Measurements from ENCODE around the gene RPL12.
A peak's percentile ranks its signal among the peaks of the same experiment; 100 is the strongest.
"Not testable (repeated sequence)": the region's sequence is repeated elsewhere in the genome, so short reads cannot be mapped to it uniquely, and the experiment has no call there.

Gene RPL12

DNA sequence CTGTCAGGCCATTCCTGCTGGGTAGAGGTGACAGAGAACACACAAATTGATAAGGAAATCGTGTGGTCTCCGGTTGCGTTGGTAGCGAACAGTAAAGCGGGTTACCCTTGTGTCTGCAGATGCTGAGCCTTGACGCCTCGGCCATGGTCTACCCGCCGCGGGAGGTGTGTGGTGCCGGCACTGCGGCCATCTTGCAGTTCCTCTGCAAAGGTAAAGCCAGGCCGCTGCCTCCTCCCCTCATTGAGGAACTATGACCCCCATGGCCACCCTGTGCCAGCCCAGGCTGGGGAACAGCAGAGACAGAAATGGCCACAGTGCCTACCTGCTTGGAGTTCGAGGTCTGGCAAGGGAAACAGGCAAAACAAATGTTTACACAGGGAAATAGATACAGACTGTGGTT lies 16.4 kb upstream of the RPL12 start:
- DNase-seq (ENCODE audit: low read depth in 2 of 2), result no peak

- not testable (repeated sequence) for DNase-seq (ENCODE audit: low read depth in 2 of 2)
Measured at GRCh38 chr9:127466407-127466917, 15.3 kb upstream of the RPL12 start.

DNA sequence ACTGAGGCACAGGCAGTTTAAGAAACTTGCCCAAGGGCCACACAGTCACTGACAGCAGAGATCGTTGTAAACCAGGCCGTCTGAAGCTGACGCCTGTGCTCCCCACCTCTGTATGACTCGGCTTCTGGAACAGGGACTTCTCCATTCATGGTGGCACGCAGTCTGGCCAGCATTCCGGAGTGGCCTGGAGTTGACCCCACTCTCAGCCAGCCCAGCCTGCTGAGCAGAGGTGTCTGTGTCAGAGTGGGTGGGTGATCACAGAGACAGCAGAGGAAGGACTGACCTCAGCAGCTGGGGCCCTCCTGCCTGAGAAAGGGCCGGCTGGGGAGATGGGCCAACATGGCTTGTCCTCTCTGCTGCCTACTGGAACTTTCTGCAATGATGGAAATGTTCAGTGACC lies 12.7 kb upstream of the RPL12 start:
- DNase-seq (ENCODE audit: low read depth in 2 of 2), result no peak

- no peak for DNase-seq (ENCODE audit: low read depth in 2 of 2)
Measured at GRCh38 chr9:127463382-127463781, 12.2 kb upstream of the RPL12 start.

DNA sequence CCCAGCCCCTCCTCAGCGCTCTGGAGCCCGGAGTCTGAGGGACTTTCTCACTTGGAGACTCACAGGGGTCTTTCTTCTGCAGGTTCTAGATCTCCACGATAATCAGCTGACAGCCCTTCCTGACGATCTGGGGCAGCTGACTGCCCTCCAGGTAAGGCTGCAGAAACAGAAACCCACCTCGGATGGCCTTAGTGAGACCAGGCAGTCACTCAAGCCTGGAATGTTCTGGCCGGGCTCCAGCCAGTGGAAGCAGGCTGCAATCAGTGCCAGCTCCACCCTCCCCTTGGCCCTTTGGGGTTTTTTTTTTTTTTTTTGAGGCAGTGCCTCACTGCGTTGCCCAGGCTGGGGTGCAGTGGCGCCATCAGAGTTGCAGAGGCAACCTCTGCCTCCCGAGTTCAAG lies 7.7 kb upstream of the RPL12 start:
- DNase-seq (ENCODE audit: low read depth in 2 of 2), result no peak

GRCh38 chr9:127457191-127457878 lies 6.1 kb upstream of the RPL12 start:
- no peak for DNase-seq (ENCODE audit: low read depth in 2 of 2)

GRCh38 chr9:127455324-127455992 lies 4.3 kb upstream of the RPL12 start:
- no peak for DNase-seq (ENCODE audit: low read depth in 2 of 2)

- DNase-seq (ENCODE audit: low read depth in 2 of 2), result no peak
Measured at GRCh38 chr9:127452691-127453090, 1.5 kb upstream of the RPL12 start.

DNA sequence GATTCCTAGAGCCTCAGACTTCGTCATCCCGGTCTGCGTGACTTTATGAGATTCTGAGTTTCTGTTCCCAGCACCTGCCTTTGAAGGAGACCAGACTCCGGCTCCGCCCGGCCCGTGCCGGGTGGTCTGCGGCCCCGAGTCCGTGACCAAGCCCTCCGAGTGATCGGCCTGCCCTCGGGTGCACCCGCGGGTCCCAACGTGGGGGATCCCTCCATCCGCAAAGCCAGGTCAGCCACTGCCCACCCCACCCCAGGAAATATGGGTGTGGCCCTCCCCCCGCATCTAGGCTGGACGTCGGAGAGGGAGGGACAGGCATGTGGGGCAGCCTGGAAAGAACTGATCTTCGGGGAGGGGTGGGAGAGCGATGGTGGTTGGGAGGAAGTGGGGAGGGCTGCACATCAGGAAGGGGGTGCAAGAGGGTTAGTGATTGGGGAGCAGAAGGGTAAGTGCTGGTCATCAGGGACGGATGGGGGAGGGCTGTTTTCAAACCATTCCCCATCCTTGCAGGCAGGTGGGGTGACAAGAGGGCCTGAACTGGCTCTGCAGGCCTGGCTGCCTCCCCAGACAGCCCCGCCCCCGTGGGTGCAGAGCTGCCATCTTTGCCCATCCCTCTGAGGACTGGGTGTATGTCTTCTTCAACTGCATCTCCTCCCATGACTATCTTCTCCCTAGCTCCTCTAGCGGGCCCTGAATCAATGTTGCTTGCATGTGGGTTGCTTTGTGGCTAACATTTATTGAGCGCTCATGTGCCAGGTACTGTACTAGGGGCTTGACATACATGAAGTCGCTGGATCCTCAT lies 851 bp upstream of the RPL12 start:
- DNase-seq (ENCODE audit: low read depth in 2 of 2), result peak; percentile 50 to 54

DNA sequence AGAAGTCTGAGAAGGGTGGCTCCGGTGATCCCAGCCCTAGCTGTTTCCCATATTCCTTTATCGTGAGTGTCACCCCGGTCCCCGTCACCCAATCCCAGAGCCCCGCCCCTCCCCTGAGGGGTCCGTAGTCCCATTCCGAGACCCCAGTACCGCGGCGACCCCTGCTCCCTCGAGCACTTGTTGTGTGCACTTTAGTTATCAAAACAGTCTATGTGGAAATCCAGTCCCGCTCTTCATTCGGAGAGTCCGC lies 327 bp upstream of the RPL12 start:
- DNase-seq (ENCODE audit: low read depth in 2 of 2), result no peak

- no peak for DNase-seq (ENCODE audit: low read depth in 2 of 2)
Measured at GRCh38 chr9:127450243-127450760, 904 bp downstream of the RPL12 start.

DNA sequence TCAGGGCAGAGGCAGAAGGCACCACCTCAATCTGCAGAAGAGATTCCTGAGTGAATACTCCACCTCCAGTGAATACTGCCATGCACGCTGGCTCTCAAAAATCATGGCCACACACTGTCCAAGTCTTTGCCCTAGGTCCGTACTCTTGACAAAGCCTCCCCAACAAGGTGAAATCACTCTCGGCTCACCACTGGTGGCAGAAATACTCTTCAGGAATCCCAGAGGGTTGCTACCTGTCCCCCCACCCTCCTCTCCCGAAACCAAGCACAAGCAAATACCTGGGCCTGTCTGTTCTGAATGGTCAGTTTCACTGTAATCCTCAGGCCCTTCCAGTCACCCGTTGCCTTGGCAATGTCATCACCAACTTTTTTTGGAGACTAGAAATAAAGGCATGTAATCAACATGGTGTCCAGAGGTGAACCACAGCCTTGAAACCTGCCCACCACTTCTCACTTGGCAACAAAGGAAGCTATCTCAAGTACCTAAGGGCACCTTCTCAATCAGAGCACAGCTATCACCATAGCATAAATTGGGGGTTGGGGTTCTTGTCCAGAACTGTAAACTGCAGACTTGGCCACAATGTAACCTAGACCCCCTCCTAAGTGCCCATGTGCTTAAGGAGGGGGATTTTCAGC lies 1.8 kb downstream of the RPL12 start:
- no peak for DNase-seq (ENCODE audit: low read depth in 2 of 2)

DNA sequence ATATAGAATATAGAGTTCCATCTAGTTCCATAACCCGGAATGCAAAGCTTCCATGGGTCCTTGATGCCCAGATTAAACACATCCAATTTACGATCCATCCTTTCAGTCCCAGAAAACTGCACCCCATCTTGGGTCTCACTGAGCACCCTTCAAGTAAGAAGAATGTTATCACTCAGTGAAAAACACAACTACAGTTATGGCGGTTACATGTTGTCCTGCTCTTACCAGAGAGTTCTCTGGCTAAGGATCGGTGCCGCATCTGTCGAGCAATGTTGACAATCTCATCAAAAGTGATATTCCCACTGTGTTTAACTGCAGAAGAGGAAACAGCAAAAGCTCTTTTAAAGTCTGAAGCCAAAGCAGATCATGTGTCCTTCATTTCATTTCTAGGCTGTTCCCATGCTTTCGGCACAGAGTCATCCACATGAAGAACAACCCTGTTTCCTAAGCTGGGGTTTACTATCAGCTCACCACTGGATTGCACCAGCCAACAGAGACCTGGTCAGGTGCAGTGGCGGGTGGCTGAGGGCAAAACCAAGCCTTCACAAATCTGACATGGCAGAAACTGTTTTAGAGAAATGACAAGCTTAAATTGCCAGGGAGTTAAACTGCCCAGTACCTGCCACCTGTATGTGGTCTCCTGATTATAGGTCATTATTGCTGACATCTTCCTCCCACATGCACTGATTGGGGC lies 2.9 kb downstream of the RPL12 start:
- no peak for DNase-seq (ENCODE audit: low read depth in 2 of 2)

DNA sequence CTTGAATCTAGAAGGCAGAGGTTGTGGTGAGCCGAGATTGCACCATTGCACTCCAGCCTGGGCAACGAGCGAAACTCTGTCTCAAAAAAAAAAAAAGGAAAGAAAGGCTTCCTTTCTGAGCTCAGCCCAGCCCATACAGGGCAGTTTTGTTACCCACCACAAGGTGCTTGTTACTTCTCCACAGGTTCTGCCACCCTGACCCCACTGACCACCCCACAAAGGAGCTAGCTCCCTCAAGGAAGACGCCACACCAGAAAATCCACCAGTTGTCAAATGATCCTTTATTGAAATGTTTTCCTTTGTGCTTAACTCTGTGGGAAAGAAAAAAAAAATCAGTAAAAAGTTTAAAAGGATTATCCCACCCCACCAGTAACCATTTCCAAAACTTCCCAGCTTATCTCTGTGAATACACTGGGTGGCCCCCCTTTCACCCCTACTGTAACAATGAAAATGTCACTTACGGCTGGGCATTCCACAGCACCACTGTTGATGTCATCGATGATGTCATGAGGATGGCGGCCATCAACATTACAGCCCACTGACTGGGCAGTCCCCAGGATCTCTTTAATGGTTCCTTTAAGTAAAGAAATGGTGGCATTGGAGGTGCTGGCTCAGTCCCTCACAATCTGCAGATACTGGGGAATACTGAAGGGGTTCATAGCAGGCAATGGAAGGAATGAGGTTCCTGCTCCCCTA lies 3.6 kb downstream of the RPL12 start:
- DNase-seq (ENCODE audit: low read depth in 2 of 2), result no peak

DNA sequence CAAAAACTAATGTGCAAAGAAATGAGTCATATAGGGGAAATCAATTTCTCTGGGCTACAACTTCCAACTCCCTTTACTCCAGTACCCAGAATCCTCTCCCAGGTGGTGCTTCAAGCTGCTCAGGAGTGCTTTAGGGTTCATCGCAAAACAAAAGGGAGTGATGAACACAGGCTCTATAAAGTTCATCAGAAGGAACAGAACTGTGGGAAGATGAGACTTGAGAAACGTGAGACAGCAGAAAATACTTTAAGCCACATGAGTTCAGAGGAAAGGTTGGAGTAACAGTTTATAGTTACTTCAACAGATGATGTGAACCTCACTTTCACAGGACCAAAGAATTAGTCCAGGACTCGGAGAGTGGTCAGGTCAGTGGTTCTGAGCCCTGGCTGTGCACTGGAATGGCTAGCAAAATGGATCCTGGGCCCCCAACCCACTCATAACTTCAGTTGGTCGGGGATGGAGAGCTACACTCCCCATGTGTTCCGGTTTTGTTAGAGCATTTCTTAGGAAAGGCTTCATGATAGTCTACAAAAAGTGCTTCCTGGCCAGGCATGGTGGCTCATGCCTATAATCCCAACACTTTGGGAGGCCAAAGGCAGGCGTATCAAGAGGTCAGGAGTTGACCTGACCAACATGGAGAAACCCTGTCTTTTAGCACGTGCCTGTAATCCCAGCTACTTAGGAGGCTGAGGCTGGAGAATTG lies 4.3 kb downstream of the RPL12 start:
- no peak for DNase-seq (ENCODE audit: low read depth in 2 of 2)

GRCh38 chr9:127445851-127446712 lies 5.1 kb downstream of the RPL12 start:
- no peak for DNase-seq (ENCODE audit: low read depth in 2 of 2)

DNA sequence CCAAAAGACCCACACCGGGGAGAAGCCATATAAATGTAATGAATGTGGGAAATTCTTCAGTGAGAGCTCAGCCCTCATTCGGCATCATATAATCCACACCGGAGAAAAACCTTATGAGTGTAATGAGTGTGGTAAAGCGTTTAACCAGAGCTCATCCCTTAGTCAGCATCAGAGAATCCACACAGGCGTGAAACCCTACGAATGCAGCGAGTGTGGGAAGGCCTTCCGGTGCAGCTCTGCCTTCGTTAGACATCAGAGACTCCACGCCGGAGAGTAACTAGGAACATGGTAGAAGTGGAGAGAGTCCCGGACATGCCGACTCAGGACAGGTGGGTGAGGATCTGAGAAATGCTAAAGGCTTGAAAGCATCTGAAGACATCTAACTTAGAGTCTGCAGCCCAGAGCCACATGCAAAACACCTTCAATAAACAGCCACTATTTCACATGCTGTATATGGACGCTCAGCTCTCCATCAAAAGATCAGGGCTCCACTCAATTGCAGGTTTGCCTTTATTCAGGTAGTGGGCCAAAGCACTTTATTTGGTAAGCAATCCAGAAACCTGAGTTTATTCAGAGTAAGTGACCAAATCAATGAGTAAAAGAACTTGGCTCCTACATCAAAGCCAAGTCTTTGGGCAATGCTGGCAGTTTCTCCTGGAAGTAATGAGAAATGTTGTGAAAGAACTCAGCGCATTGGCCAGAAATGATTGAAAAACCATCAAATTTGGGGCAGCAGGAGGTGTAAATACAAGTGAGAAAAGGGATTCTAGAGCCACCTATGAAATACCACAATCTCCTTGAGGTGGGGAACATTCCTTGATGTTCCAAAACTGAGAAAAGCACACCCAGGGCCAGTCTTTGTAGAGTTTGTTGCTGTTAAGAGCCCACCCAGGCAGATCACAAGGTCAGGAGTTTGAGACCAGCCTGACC lies 6.0 kb downstream of the RPL12 start:
- DNase-seq (ENCODE audit: low read depth in 2 of 2), result no peak

DNA sequence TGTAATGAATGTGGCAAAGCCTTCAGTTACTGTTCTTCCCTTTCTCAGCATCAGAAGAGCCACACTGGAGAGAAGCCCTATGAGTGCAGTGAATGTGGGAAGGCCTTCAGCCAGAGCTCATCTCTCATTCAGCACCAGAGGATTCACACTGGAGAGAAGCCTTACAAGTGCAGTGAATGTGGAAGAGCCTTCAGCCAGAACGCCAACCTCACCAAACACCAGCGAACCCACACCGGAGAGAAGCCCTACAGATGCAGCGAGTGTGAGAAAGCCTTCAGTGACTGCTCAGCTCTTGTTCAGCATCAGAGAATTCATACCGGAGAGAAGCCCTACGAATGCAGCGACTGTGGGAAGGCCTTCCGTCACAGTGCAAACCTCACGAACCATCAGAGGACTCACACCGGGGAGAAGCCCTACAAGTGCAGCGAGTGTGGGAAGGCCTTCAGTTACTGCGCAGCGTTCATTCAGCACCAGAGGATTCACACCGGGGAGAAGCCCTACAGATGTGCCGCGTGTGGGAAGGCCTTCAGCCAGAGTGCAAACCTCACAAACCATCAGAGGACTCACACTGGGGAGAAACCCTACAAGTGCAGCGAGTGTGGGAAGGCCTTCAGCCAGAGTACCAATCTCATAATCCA lies 6.8 kb downstream of the RPL12 start:
- no peak for DNase-seq (ENCODE audit: low read depth in 2 of 2)
